H9 (cell line): ENCODE measurements around the gene DHPS. TPM values are rescaled to one million over a fixed set of nuclear protein-coding genes. Genes with fewer than 3 reads are reported as not detected.

ENCODE experiments used
- DNase-seq: peaks from one replicate; pipeline ENCODE4 v3.0.0-alpha.2; 2017
- H2AFZ ChIP-seq: one replicate; pipeline ENCODE4 v1.6.1; 2013; ENCODE audit warnings: mild to moderate bottlenecking, low read length, control low read depth, moderate library complexity
- H2AK5ac ChIP-seq: 2 replicates; pipeline ENCODE4 v1.6.1; 2013; ENCODE audit warnings: low read length, control low read depth, mixed read lengths; ENCODE audit not compliant: insufficient read length
- H2BK120ac ChIP-seq: one replicate; pipeline ENCODE4 v1.6.1; 2013; ENCODE audit warnings: low read depth, mild to moderate bottlenecking, low read length, control low read depth, inconsistent platforms; ENCODE audit not compliant: poor library complexity, severe bottlenecking
- H2BK12ac ChIP-seq: 2 replicates; pipeline ENCODE4 v1.6.1; 2013; ENCODE audit warnings: low read length, control low read depth, mixed read lengths, low read depth; ENCODE audit not compliant: insufficient read length
- H2BK15ac ChIP-seq: 2 replicates; pipeline ENCODE4 v1.6.1; 2013; ENCODE audit warnings: low read depth, low read length, control low read depth
- H2BK20ac ChIP-seq: one replicate; pipeline ENCODE4 v1.6.1; 2013; ENCODE audit warnings: low read depth, mild to moderate bottlenecking, low read length, control low read depth, inconsistent platforms; ENCODE audit not compliant: poor library complexity, severe bottlenecking
- H2BK5ac ChIP-seq: 2 replicates; pipeline ENCODE4 v1.6.1; 2013; ENCODE audit warnings: low read length, control low read depth, mixed read lengths; ENCODE audit not compliant: insufficient read length
- H3K14ac ChIP-seq: 2 replicates; pipeline ENCODE4 v1.6.1; 2013; ENCODE audit warnings: low read length, control low read depth; ENCODE audit not compliant: insufficient read depth
- H3K18ac ChIP-seq: 2 replicates; pipeline ENCODE4 v1.6.1; 2013; ENCODE audit warnings: low read depth, mild to moderate bottlenecking, mixed read lengths, low read length, control low read depth; ENCODE audit not compliant: insufficient read length
- H3K23ac ChIP-seq: 2 replicates; pipeline ENCODE4 v1.6.1; 2013; ENCODE audit warnings: low read length, control low read depth, mixed read lengths, low read depth; ENCODE audit not compliant: insufficient read length
- H3K23me2 ChIP-seq: 2 replicates; pipeline ENCODE4 v1.6.1; 2013; ENCODE audit warnings: low read depth, mild to moderate bottlenecking, mixed read lengths, low read length, control low read depth; ENCODE audit not compliant: insufficient read length, poor library complexity, severe bottlenecking
- H3K27ac ChIP-seq: 2 replicates; pipeline ENCODE4 v1.5.1; 2013; ENCODE audit warnings: low read length, control low read depth, mixed read lengths, low read depth; ENCODE audit not compliant: insufficient read length
- H3K27me3 ChIP-seq: 2 replicates; pipeline ENCODE4 v1.6.1; 2013; ENCODE audit warnings: low read length, control low read depth, inconsistent platforms; ENCODE audit not compliant: insufficient read depth
- H3K4ac ChIP-seq: 2 replicates; pipeline ENCODE4 v1.6.1; 2013; ENCODE audit warnings: low read depth, mild to moderate bottlenecking, control low read depth, inconsistent platforms, low read length, moderate library complexity
- H3K4me1 ChIP-seq: 2 replicates; pipeline ENCODE4 v1.6.1; 2013; ENCODE audit warnings: low read length, control low read depth, inconsistent platforms; ENCODE audit not compliant: insufficient read depth
- H3K4me2 ChIP-seq: 2 replicates; pipeline ENCODE4 v1.6.1; 2013; ENCODE audit warnings: low read length, control low read depth, mixed read lengths; ENCODE audit not compliant: insufficient read length, insufficient read depth
- H3K56ac ChIP-seq: 2 replicates; pipeline ENCODE4 v1.6.1; 2013; ENCODE audit warnings: low read depth, mild to moderate bottlenecking, mixed read lengths, low read length, control low read depth; ENCODE audit not compliant: insufficient read length
- H3K79me1 ChIP-seq: 2 replicates; pipeline ENCODE4 v1.6.1; 2013; ENCODE audit warnings: low read depth, mild to moderate bottlenecking, moderate library complexity, low read length, control low read depth, inconsistent platforms; ENCODE audit not compliant: insufficient read depth, poor library complexity, severe bottlenecking
- H3K79me2 ChIP-seq: 2 replicates; pipeline ENCODE4 v1.6.1; 2013; ENCODE audit warnings: low read length, control low read depth, inconsistent platforms; ENCODE audit not compliant: insufficient read depth
- H3K9ac ChIP-seq: 2 replicates; pipeline ENCODE4 v1.6.1; 2013; ENCODE audit warnings: low read length, control low read depth, mixed read lengths; ENCODE audit not compliant: insufficient read length; ENCODE audit errors: extremely low read depth
- H3K9me3 ChIP-seq: one replicate; pipeline ENCODE4 v1.6.1; 2013; ENCODE audit warnings: low read depth, low read length, inconsistent platforms; ENCODE audit not compliant: control insufficient read depth
- H3T11ph ChIP-seq: one replicate; pipeline ENCODE4 v1.6.1; 2013; ENCODE audit warnings: mild to moderate bottlenecking, low read length, control low read depth, inconsistent platforms
- H4K20me1 ChIP-seq: one replicate; pipeline ENCODE4 v1.6.1; 2013; ENCODE audit not compliant: control insufficient read depth, insufficient read length, insufficient read depth
- H4K5ac ChIP-seq: 2 replicates; pipeline ENCODE4 v1.6.1; 2013; ENCODE audit warnings: low read depth, mild to moderate bottlenecking, mixed read lengths, low read length, control low read depth; ENCODE audit not compliant: insufficient read length
- H4K8ac ChIP-seq: replicated peaks from 2 replicates; pipeline ENCODE4 v1.6.1; 2013; ENCODE audit warnings: low read length, control low read depth, mixed read lengths, low read depth; ENCODE audit not compliant: insufficient read length
- H4K91ac ChIP-seq: 2 replicates; pipeline ENCODE4 v1.6.1; 2013; ENCODE audit warnings: low read depth, mild to moderate bottlenecking, moderate library complexity, mixed read lengths, low read length, control low read depth; ENCODE audit not compliant: insufficient read length
- H3K27ac Mint-ChIP-seq, 3 experiments: 2 replicates in 2 of 3; 3 replicates in 1 of 3; pipeline ENCODE4 v1.8.0; 2020 to 2021; ENCODE audit warnings: mixed read lengths in 3 of 3, mild to moderate bottlenecking in 1 of 3, moderate library complexity in 1 of 3
- H3K27me3 Mint-ChIP-seq: 2 replicates; pipeline ENCODE4 v1.8.0; 2021; ENCODE audit warnings: low read depth, mild to moderate bottlenecking, moderate library complexity, mixed read lengths
- H3K36me3 Mint-ChIP-seq, 3 experiments: 2 replicates in 2 of 3; 3 replicates in 1 of 3; pipeline ENCODE4 v1.8.0; 2020 to 2021; ENCODE audit warnings: low read depth in 3 of 3, mixed read lengths in 3 of 3; ENCODE audit not compliant: insufficient read depth in 1 of 3
- H3K4me1 Mint-ChIP-seq, 2 experiments: 2 replicates each; pipeline ENCODE4 v1.8.0; 2020; ENCODE audit warnings: mixed read lengths in 2 of 2
- H3K4me3 Mint-ChIP-seq, 2 experiments: 2 replicates in 1 of 2; 3 replicates in 1 of 2; pipeline ENCODE4 v1.8.0; 2020 to 2021; ENCODE audit warnings: mild to moderate bottlenecking in 2 of 2, mixed read lengths in 2 of 2, moderate library complexity in 1 of 2
- H3K9me3 Mint-ChIP-seq, 2 experiments: 2 replicates in 1 of 2; 3 replicates in 1 of 2; pipeline ENCODE4 v1.8.0; 2020; ENCODE audit warnings: mild to moderate bottlenecking in 2 of 2, mixed read lengths in 2 of 2, moderate library complexity in 1 of 2
- CTCF ChIP-seq: fragments of 200-600 bp; sonication (generic); conservative IDR thresholded peaks from 3 replicates; pipeline ENCODE4 v1.8.0; 2021; ENCODE audit warnings: antibody characterized with exemption, mild to moderate bottlenecking
- WGBS: extraction: QIAGEN DNeasy Blood & Tissue Kit; methylation state at CpG from one replicate; pipeline ENCODE4 v1.1.7; 2013; ENCODE audit warnings: missing lambda C conversion rate, low lambda C conversion rate, mixed read lengths; ENCODE audit not compliant: insufficient read length; ENCODE audit errors: extremely low coverage; 5-methylcytosine and 5-hydroxymethylcytosine counted together
- total RNA-seq: library from RNA; stranded (reverse); gene quantifications from 2 replicates; pipeline ENCODE4 v1.2.1, GENCODE V29; 2021

Gene DHPS
- total RNA-seq, 1 experiment from 2014 or later, result 94.9 TPM

- Mint-ChIP-seq H3K9me3 (no peaks in the 10 kb centered on the region), H3K36me3 (peaks cover 6 to 27% (median 19%) of the 10 kb centered on the region in 3 experiments; a peak in 6 of 7 replicates), H3K27ac (peak overlapping the region in 1 of 3 experiments; percentile 70; a peak in 1 of 7 replicates), H3K4me3 (peak overlapping the region; percentile 82 to 89), H3K4me1 (0 out of 4 replicates have a peak, but pooled peaks cover 0 to 2% of the 10 kb centered on the region in 2 experiments), H3K27me3 (no peaks in the 10 kb centered on the region; the same call in 1 of the 2 replicates)
- no peaks in the 10 kb centered on the region for H3K79me1 ChIP-seq
- no peak overlapping the region for H2AFZ ChIP-seq
- no peaks in the 10 kb centered on the region for H3K79me2 ChIP-seq
- no peak overlapping the region for H3K23ac ChIP-seq
- no peak overlapping the region for H2BK120ac ChIP-seq
- no peak overlapping the region for H2BK20ac ChIP-seq
- no peak for TF ChIP-seq CTCF
- H3K56ac ChIP-seq, result no peak overlapping the region
- H3T11ph ChIP-seq, result no peak overlapping the region
- no peak overlapping the region for H4K5ac ChIP-seq
- no CpG with 5 or more reads among the region's 36 CpGs for WGBS
- H4K8ac ChIP-seq, result no peak overlapping the region
- no peak overlapping the region for H2AK5ac ChIP-seq
- no peak overlapping the region for H2BK15ac ChIP-seq
- H2BK5ac ChIP-seq, result no peak overlapping the region
- no peak overlapping the region for H3K9ac ChIP-seq
- no peak overlapping the region for H3K18ac ChIP-seq
- no peak overlapping the region for H3K14ac ChIP-seq
- H3K4ac ChIP-seq, result no peak overlapping the region
- H3K4me1 ChIP-seq, result 0 out of 2 replicates have a peak, but pooled peaks cover 2% of the 10 kb centered on the region
- DNase-seq, result no peak
- H4K91ac ChIP-seq, result no peak overlapping the region
- H4K20me1 ChIP-seq, result peaks cover 3% of the 10 kb centered on the region
- H3K23me2 ChIP-seq, result peaks cover 4% of the 10 kb centered on the region
- H3K27me3 ChIP-seq, result no peaks in the 10 kb centered on the region
- no peak overlapping the region for H3K27ac ChIP-seq
- peak overlapping the region; percentile 81 for H3K4me2 ChIP-seq
- H2BK12ac ChIP-seq, result no peak overlapping the region
- H3K9me3 ChIP-seq, result no peaks in the 10 kb centered on the region
These were observed 14.3 kb upstream of the DHPS start for GRCh38 chr19:12695997-12696365.
